GM10266 (cell line): ENCODE measurements around the gene ATXN1.

Experiments used
- DNase-seq: peaks from one replicate; pipeline ENCODE4 v3.0.0; 2012; ENCODE audit errors: extremely low spot score
- TF ChIP-seq, protein P1 (sequence below): IDR thresholded peaks from 2 replicates; pipeline ENCODE4 v1.5.1; 2012; ENCODE audit warnings: mild to moderate bottlenecking, low read depth; ENCODE audit not compliant: control insufficient read depth, insufficient read depth; ENCODE audit errors: missing control alignments

The ATXN1 gene

DNA sequence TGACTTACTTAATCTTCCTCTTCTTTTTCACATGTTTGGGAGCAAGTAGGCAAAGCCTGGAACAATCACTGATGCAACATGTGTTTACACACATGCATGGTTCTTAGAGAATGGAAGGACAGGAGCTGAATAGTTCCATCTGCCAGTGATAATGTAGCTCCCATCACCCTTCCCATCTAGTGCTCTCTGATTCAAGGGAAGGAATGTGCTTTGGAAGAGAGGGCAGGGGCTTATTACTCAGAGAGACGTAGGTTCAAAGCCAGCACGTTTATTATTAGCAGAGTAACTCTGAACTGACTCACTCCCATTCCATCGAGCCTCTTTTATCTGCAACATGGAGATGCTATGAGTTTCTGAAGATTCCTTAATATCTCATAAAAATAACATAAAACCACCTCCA, 311.0 kb downstream of the ATXN1 start:
- DNase-seq, result no peak
- TF ChIP-seq, protein P1, sequence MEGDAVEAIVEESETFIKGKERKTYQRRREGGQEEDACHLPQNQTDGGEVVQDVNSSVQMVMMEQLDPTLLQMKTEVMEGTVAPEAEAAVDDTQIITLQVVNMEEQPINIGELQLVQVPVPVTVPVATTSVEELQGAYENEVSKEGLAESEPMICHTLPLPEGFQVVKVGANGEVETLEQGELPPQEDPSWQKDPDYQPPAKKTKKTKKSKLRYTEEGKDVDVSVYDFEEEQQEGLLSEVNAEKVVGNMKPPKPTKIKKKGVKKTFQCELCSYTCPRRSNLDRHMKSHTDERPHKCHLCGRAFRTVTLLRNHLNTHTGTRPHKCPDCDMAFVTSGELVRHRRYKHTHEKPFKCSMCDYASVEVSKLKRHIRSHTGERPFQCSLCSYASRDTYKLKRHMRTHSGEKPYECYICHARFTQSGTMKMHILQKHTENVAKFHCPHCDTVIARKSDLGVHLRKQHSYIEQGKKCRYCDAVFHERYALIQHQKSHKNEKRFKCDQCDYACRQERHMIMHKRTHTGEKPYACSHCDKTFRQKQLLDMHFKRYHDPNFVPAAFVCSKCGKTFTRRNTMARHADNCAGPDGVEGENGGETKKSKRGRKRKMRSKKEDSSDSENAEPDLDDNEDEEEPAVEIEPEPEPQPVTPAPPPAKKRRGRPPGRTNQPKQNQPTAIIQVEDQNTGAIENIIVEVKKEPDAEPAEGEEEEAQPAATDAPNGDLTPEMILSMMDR, result no peak

DNA sequence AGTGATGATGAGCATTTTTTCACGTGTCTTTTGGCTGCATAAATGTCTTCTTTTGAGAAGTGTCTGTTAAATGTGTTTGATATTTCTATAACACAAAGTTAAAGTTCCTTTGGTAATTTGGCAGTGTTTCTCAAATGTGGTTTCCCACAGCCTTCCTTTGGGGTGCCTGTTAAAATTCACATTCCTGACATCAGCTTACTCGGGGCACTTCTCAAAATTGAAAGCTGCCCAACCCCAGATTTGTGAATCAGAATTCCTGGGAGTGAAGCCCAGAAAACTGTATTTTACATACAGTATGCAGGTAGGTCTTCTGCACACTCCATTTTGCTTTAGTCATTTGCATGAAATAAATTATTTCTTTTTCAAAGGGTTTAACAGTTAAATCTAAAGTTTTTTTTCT, 315.0 kb downstream of the ATXN1 start:
- DNase-seq, result no peak
- TF ChIP-seq, protein P1, result no peak

DNA sequence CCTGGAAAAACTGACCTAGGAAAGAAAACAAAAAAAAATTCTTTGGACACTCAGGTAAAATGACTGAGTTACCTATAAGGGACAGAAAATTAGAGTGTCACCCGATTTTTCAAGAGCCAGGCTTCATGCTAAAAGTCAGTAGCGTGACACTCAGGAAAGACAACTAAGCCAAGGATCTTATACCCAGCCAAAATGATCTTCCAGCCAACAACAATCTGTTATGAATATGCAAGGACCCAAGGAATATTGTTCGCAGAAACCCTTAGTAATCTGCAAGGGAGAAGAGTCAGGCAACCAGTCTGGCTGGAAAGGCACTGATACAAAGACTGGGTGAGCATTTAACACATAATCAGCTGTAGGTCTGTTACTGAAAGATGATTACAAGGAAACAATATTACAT, 319.2 kb downstream of the ATXN1 start:
- no peak for DNase-seq
- TF ChIP-seq, protein P1, result no peak

DNA sequence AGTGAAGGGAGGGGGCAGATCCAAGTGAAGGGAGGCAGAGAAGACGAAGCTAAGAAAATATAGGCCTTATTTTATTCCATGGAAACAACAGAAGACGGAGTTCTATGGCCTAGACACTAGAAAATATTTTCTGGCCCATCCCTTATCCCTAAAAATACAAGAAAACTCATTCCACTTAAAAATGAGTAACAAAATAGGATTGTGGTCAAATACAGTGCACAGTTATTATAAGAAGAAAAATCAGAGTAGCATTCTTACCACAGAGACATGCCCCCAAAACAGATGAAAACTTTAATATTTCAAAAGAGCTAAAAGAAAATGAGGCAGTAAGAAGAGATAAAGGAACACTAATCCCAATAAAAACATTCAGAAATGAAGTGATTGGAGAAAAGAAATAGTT, 320.0 kb downstream of the ATXN1 start:
- no peak for DNase-seq
- TF ChIP-seq, protein P1, result no peak

DNA sequence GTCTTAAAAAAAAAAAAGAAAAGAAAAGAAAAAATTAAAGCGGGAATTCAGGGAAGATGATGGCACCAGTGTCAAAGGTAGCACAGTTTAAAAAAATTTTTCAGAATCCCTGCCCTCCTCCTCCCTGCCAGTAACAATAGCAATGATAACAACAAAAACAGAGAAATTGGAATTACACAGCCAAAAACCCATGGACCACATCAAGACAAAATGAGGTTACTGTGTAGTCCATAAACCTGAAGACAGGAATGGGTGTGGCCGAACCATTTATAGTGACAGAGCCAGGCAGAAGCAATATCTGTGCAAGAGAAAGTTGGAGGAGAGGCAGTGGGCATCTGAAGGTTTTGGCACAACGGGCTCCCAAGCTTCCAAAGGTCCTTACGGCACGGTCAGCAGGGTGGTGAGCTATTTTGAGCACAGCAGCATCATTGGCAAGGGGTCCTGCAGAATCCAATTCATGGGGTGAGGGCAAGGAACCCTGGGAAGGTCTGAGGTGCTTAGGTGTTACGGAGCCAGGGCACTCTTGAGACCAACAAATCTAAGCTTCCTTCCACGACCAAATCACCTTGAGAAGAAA, 320.5 kb downstream of the ATXN1 start:
- no peak for DNase-seq

DNA sequence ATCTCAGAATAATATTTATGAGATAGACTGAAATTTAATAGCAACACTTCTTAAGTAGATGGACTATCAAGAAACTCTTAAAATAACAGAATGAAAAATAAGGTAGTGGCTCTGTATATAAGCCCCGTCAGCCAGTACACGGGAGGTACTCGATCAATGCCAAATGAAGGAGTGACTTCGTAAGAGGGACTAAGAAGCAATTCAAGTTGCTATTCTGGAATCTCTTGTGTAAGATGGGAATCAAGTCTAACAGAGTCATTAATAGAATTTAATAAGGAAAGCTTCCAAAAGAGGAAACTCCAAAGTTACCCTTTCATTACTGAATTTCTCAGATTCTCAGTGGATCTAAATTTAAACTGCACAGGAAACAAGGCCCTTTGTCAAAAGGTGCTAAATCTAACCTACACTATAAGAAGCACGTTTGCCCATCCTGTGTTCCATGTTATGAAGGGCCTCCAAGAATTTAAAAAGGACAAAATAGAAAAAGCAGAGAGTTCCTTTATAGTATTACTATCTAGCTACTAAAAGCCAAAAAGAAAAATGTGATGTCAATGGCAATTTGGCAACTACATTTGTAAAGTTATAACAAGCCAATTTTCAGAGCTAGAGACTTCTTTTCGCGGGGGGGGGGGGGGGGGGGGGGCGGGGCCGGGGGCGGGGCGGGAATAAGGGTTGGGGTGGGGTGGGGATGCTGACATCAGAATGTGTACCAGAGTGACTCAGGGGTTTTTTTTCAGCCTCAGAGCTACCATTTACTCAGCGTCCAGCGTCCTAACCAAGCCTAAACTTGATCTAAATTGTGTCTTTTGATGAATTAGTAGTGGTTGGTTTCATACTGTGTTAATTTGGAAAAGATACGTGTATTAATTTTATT, 322.3 kb downstream of the ATXN1 start:
- TF ChIP-seq, protein P1, result no peak
- peak; percentile 73 for DNase-seq

More for the DNA sequence above, 320.5 kb downstream of the ATXN1 start:
- TF ChIP-seq, protein P1, result no peak

DNA sequence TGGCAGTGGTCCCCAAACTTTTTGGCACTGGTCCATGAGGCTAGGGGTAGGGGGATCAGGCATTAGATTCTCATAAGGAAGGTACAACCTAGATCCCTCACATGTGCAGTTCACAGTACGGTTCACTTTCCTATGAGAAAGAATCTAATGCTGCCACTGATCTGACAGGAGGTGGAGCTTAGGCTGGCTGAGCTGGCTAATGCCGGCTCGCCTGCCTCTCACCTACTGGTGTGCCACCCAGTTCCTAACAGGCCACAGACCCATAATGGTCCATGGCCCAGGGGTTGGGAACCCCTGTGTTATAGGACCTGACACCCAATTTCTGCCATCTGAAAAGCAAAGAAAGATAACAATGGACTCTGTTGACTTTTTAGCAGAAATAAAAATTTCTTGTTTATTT, 323.3 kb downstream of the ATXN1 start:
- TF ChIP-seq, protein P1, result no peak
- DNase-seq, result no peak
